ENCODE measurements around the gene SPEF2.

The SPEF2 gene

GRCh38 chr5:35617435-35618303 lies at the start of gene SPEF2:
Gene SPEF2, plus strand, starts transcription at chr5:35617863. Its CDS starts 135 bp downstream, at chr5:35617998.
- peak; percentile 30; the same call in 1 of the 2 replicates for TF ChIP-seq ZFX (IDR thresholded peaks at IDR 0.05)
- peak; percentile 85 for TF ChIP-seq CTCF (conservative IDR thresholded peaks at IDR 0.05)
- H3K27ac ChIP-seq = peak within 1 kb of the TSS; percentile 5; the same call in 1 of the 2 replicates

GRCh38 chr5:35575578-35575977 lies 42.1 kb upstream of the SPEF2 start:
- H3K27ac ChIP-seq = no peak overlapping the region
- TF ChIP-seq CTCF (conservative IDR thresholded peaks at IDR 0.05) (no peak), ZFX (IDR thresholded peaks at IDR 0.05) (no peak)

GRCh38 chr5:35587419-35587818 lies 30.2 kb upstream of the SPEF2 start:
- no peak overlapping the region for H3K27ac ChIP-seq
- TF ChIP-seq ZFX (IDR thresholded peaks at IDR 0.05) = no peak
- no peak for TF ChIP-seq CTCF (conservative IDR thresholded peaks at IDR 0.05)

- TF ChIP-seq ZFX (IDR thresholded peaks at IDR 0.05) (no peak), CTCF (conservative IDR thresholded peaks at IDR 0.05) (no peak)
- H3K27ac ChIP-seq = no peak overlapping the region
These were observed 24.3 kb upstream of the SPEF2 start for GRCh38 chr5:35593338-35593737.

- no peak overlapping the region for H3K27ac ChIP-seq
- peak; percentile 20 for TF ChIP-seq CTCF (conservative IDR thresholded peaks at IDR 0.05)
- no peak for TF ChIP-seq ZFX (IDR thresholded peaks at IDR 0.05)
These were observed 18.8 kb upstream of the SPEF2 start for GRCh38 chr5:35598707-35599370.

- TF ChIP-seq CTCF (conservative IDR thresholded peaks at IDR 0.05) (no peak), ZFX (IDR thresholded peaks at IDR 0.05) (no peak)
- H3K27ac ChIP-seq = no peak overlapping the region
These were observed 17.1 kb upstream of the SPEF2 start for GRCh38 chr5:35600591-35600990.

All from C4-2B (cell line).